Activated CD4-positive, CD25-positive, alpha-beta regulatory T cell treated with anti-CD3 and anti-CD28 coated beads, Interleukin-2, amount 50 U/mL, for 72 hours (primary cell): ENCODE results near the gene AMIGO1.
A peak's percentile ranks its signal among the peaks of the same experiment; 100 is the strongest.

Experiments used
- DNase-seq: peaks from one replicate; pipeline ENCODE4 v3.0.0; 2021

Gene AMIGO1

DNA sequence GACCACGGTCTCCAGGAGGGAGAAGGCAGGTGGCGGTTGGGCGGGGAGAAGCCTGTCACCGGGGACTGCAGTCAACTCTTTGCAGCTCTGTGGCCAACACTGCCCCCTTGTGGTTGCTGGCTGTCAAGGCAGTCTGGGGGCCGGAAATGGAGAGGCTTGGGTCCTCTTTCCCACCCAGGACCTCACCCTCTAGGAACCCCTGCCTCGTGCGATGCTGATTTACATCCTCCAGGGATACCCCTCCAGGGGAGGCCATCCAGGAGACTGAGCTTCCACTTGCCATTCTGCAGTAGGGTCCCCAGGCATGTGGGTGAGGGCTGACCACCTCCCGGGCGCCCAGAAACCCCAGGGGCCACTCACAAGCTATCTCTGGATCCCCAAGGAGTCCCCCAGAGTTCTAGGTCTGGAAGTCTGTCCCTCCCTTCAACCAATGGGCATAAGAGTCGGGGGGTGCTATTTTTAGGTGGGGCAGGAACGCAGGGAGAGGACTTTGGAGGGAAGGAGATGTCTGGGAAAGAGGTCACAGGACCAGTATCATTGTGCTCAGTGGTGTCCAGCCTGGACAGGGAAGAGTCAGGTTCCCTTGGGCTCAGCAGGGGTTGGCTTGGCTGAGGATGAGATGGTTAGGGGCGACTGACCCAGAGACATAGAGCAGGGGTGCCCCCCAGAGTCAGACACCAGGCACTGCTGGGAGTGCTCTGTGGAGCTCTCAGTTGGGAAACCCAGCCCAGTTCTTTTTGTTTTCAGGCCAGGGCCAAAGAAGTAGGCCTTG is 23.0 kb upstream of the AMIGO1 start:
- DNase-seq = peak; percentile 93

DNA sequence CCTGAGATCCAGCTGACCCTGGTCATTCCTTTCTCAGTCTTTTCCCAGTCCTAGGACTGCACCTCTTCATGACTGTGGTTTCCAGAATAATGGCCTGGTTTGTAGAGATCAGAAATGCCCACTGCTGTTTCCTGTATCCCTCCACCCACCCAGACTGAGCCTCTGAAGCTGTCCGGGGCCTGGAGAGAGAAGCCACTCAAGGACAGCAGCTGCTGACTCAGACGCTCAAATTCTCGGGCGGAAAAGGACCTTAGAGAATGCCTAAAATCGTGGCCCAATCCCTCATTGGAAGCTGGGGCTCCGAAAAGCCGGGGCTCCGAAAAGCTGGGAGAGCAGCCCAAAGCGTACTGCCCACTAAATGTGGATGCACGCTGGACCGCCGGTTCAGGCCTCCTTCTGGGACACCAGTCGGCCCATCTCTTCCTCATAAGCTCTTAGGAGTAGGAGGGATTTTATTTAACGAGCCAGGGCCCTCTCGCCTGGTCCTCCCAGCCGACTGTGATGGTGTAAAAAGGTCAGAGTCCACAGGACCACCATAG is 22.4 kb upstream of the AMIGO1 start:
- no peak for DNase-seq

DNA sequence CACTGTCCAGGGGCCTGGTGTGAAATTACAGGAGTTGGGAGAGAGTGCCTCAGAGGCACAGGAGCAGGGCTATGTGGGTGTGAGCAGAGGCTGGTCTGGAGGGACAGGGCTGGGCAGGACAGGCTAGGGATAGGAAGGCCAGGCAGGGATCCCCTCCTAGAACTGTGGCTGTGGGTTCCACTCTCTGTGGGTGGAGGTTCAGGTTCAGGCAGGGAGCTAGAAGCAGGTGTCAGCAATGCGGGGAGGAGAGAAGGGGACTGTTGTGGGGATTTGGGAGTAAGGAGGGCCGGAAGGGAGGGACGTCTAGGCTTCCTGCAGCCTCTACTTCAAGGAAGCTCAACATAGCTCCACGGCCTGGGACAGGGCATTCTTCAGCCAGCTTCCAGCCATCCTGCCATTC is 21.9 kb upstream of the AMIGO1 start:
- DNase-seq = no peak

DNA sequence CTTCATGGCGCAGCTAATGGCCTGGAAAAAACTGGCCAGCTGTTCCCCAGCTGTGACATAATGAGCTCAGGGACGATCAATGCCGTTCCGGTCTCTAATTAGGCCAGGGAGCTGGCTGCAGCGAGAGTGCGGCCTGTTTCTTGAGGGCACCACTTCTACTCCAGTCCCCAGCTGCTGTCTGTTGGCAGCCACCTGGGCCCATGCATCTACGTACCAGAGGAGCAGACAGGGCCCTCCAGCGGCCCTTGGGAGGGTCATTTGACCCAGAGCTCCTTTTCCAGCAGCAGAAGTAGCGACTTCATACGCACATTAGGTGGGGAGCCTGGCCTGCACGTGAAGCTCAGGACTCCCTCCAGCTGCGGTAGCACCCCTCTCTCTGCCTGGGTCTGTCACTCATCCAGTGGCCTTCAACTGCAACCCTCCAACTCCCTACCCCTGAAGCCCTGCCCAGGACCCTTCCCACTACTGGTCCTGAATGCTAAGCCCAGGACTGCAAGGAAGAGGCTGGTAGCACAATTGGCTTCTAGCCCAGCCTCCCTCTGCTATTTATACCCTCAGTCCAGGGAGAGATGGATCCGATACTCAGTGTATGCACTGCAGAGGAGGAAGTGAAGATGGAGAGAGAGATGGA is 21.0 kb upstream of the AMIGO1 start:
- no peak for DNase-seq

DNA sequence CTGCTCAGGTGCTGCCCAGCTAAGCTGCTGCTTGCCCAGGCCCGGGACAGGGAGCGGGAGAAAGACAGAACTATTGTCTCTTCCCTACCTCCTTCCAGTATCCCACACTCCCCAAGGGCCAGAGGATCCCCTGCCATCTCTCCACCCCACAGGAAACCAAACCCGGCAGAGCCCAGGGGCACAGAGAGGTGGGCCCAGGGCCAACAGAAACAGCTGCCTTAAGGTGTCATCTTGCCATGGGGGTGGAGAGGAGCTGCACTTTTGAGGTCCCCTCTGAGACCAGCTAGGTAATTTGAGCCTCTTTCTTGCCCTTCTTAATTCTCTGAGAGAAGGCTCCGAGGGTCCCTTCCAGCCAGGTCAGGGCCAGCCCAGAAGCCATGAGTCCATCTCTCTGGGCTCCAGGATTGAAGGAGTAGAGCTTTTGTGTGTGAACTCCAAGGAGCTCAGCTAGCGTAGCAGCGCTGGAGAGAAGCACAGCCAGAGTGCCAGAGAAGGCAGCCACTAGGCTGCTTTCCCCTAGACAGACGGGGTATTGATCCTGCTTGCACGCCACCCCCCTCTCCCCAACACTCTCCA is 20.4 kb upstream of the AMIGO1 start:
- DNase-seq = no peak

DNA sequence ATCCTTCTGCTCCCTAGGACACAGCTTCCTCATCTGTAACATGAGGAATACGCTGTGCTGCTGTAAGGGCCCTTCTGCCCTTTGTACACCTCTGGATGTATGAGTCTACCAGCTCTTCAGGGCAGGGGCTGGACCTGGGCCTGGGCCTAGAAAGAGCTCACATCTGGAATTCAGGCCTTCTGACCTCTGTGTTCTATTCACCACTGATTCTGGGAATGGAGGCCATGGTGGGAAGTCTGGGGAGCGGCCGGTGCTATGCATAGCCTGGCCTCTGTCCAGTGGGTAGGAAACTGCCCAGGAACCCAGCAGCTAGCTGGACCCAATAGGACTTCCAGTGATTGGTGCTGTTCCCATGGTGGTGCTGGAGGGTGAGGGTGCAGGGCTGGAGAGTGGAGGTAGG is 19.2 kb upstream of the AMIGO1 start:
- DNase-seq = no peak

DNA sequence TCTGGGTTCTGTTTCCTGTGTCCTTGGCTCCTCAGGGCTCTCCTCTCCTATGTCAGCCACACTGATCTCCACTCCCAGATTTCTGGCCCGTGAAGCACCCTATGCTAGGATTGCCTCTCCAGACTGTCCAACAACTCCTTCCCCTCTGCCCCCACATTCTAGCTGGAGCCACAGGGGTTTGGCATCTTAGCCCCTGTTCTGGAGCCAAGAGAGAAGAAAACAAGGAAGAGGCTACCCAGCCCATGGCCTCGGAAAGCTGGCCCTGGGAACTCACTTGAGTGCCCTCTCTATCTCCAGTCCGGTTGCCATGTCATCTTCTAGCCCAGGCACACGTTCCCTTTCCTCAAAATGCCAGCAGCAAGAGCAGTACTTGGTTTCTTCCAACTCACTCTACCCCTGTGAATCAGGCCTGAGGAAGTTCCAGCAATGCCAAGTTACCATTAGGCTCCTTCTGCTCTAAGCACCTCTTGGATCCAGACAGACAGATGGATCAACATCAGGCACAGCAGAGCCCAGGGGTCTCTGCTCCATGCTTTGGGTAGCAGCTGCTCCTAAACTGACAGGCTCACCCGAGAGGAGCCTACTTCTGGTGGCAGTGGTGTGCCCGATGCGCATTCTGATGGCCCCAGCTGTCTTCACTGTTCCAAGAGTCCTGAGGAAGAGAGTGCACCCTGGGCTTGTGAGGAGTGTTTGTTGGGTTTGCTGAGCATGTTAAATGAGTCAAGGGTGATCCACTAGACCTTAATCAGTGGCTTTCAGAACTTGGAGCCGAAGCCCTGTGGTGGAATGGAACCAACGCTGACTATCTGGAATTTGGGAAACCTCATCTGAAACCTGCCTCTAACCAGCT is 18.5 kb upstream of the AMIGO1 start:
- DNase-seq = no peak

DNA sequence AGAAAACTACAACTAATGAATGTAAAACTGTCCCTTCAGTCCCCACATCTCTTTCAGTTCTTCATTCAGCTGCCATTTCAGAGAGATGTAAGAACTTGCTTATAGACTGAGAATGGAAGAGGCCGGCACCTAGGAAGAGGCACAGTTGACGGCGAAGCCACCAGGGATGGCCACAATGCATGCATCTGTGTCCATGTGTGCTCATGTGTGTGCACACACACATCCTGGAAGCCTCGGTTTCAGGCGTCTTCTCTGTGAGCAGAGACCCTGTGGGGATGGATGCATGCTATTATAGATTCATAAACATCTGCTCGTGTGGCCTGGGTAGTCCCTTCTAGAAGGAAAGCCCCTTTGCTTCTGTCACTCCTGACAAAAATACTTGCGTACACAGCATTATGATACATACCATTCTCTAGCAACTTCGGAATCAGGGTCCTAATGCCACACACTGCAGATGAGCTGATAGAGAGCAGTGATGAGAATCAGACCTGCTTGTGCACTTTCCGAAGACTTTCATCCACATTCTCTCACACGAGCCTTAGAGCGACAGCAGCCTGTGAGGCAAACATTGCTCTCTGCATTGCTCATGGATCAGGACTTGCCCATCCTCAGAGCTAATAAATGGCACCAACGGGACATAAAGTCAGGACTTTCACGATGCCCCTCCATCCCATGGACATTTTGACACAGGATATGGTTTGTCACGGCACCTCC is 17.7 kb upstream of the AMIGO1 start:
- no peak for DNase-seq

DNA sequence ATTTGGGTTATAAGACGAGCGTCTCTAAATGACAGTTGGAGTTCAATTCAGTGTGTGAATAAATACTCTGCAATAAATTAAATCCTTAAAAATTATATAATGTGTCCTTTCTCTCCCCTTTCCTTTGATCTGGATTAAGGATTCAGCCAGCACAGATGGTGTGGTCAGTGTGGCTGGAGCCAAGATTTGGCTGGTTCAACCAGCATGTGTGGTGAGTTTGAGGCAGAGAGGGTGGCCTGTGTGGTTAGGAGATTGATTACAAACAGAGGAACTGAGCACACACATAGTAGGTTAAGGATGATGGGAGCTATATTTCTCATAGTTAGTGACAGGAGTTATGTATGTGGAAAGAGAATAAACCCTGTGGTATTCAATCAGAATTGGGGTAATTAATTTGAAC is 14.2 kb upstream of the AMIGO1 start:
- DNase-seq = no peak

DNA sequence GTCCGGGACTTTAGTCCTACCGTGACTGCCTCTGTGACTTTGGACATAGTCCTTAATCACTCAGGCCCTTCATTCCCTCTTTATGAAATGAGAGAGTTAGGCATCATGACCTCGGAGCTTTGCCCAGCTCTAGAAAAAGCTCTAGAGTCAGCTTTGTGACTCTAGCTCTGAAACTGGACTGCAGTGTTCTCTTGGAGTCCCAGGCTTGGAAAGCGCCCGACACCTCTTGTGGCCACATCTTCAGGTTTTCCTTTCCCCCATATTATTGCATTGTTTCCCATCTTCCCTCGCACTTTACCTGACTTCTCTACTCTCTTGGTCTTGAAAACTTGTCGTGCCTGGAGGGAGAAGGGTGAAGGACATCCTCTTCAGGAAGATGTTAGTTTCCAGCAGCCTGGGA is 12.5 kb upstream of the AMIGO1 start:
- DNase-seq = no peak

DNA sequence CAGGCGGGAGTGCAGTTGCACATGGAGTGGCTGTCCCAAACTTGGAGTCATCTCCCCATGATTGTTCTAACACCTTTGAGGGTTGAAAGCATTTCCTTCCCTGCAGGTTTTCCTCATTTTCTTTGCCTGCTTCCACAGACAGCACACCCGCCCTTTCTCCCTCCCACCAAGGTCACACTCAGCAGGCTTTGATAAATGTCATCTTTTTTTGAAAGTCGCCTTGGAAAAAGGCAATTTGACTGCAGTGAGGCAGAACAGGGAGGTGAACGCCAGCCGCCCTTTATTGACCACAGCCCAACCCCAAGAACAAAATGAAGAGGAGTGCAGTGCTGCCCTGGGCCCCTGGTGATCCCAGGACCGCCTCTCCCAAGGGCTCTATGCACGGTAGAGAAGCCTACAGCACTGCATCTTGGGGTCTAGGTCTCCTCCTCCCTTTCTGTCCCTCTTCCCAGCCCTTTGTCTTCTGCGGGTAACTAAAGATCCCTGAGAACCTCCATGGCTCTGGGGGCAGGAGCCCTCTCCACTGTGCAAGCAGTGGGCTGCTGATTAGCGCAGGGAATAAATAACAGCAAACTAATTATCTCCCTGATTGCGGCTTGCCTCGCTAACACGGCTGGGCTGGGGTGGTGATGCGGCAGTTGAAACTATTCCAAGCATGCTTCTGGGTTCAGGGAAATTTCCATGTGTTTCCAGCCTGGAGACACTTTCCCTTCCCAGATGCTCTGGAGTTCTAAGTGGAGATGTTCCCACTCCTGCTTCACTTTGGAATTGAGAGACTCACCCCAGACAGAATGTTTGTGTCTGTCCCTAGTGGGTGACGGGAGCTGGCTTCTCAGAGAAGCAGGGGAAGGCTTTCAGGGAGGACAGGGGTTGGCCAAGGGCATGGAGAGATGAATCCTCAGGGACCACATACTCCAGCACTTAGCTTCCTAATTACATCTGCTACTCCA is 11.8 kb upstream of the AMIGO1 start:
- no peak for DNase-seq

DNA sequence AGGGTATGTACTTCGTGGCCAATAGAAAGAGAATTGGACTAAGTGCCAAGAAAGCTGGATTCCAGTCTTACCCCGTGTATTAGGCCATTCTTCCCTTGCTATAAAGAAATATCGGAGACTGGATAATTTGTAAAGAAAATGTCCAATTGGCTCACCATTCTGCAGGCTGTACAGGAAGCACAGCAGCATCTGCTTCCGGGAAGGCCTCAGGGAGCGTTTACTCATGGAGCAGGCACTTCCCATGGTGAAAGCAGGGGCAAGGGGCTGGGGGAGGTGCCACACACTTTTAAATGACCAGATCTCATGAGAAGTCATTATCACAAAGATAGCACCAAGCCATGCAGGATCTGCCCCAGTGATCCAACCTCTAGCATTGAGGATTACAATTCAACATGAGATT is 7.8 kb upstream of the AMIGO1 start:
- no peak for DNase-seq

DNA sequence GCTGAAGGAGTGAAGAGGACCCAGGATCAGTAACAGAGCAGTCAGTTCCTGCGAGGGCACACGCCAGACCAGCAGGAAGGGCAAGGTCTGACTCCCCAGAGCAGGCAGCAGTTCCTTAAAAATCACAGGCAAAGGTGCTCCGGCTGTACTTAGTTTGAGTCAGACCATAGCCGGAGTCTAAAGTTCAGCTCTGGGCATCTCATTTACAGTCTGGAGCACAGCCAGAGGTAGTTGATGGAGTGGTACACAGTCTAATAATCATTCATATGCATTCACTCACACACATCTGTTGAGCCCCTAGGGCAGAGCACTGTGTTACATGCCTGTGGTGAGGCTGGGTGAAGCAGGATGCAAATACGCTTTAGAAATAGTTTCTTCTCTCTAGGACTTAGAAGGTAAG is 7.3 kb upstream of the AMIGO1 start:
- no peak for DNase-seq

DNA sequence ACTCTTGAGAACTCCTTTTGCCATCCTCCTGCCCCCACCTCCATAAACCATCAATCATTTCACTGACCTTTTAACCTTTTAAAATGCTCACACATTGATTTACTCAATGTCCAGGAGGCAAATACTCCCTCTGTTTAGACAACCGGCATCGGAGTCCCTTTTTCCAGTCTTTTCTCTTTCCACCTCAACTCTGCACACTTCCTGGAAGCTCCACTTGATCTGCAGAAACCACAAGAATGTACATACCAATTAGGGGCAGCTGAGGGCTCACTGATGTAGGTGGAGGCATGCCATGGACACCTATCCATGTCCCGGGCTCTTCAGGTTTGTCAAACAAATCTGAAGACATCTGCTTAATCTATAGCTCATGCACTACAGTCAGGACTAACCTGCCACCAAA is 5.3 kb upstream of the AMIGO1 start:
- no peak for DNase-seq

DNA sequence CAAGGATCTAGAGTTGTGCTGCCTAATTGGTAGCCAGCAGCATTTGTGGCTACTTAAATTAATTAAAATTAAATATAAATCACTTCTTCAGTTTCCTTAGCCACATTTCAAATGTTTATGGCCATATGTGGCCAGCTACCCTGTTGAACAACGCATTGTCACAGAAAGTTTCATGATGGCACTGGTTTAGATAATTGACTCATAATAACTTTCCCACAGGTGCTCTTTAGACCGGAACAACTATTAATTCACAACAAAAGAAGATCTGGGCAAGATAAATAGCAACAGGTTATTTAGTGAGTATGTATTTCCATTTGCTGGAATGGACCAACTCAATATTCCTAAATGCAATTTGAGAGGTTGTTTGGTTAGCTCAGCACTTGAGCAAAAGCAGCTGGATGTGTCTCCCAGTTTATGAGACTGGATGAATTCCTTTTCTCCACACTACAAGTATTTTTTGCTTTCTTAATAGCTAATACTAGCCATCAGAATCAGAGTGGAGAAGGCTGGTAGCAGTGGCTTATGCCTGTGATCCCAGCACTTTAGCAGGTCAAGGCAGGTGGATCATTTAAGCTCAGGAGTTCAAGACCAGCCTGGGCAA is 3.7 kb upstream of the AMIGO1 start:
- DNase-seq = no peak

DNA sequence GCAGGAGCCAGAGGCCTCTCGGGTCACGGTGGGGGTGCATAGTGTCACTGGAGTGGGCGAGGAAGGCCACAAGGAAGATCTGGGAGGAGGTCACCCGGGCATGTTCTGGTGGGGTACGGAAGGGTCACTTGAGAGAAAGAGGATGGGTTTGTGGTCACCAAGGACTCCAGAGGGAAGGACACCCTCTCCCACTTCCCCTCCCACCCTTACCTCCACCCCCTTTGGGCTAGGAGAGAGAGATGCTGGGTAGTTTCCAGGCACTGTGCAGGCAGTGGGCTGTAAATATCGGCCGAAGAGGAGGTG is 703 bp downstream of the AMIGO1 start:
- DNase-seq = no peak

DNA sequence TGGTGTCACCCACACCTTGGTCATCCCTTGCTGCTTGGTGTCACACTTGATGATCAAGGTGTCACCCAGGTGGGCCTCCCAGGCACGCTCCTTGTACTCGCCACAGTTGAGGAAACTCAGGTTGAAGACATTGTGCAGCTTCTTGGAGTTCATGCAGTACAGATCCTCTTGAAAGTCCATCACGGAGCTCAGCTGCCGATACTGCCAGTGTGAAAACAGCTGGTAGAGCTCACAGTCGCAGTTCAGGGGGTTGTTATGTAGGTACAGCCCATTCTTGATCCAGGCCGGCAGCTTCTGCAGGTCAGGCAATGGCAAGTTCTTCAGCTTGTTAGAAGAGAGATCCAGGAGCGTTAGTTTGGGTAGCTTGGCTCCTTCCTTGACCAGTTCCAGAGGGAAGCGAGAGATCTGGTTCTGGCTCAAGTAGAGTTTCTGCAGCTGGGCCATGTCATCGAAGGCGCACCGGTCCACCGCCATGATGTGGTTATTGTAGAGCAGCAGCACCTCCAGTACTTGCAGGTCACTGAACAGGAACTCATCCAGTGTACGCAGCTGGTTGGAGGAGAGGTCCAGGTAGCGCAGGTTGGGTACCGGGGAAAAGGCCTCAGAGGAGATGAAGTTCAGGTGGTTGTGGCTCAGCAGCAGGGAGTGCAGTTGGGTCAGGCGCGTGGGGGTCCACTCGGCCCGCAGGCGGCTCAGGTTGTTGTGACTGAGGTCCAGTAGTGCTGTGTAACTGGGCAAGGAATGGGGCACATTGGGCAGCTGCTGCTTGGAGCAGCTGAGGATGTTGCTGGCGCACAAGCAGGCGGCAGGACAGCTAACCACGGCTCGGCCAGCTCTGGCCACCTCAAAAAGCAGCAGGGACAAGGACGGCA is 1.3 kb downstream of the AMIGO1 start:
- no peak for DNase-seq

DNA sequence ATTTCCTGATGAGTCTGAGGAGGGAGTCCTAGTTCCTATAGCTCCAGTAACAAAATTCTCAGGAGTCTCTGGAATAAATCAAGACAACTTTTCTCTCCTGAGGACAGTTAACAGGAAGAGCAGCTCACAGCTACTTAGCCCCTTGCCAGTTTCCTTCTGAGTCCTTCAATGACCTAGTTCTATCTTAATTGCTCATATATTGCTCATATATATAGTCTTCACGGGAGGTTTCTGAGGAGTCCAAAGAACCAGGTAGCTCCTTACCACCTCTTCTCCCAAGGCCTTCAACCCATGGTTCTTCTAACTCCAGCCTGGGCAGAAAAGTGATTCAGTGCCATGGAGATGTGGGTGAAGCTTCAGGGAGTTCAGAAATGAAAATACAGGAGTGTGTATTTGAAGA is 4.6 kb downstream of the AMIGO1 start:
- DNase-seq = no peak

DNA sequence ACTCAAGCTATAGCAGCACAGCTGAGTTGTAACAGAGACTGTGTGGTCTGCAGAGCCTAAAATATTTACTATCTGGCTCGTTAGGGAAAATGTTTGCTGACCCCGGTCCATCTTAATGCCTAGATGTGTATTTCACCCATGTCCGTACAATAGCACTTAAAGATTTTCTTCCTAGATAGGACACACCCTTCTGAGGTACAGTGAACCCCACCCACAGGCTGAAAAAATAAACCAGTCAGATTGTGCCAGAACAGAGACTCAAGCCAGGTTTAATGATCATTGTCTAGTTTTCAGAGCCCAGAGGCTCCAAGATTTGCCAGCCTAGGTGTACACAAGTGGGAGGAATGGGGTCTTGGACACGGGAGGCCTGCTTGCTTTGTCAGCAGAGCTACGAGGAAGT is 5.6 kb downstream of the AMIGO1 start:
- no peak for DNase-seq

DNA sequence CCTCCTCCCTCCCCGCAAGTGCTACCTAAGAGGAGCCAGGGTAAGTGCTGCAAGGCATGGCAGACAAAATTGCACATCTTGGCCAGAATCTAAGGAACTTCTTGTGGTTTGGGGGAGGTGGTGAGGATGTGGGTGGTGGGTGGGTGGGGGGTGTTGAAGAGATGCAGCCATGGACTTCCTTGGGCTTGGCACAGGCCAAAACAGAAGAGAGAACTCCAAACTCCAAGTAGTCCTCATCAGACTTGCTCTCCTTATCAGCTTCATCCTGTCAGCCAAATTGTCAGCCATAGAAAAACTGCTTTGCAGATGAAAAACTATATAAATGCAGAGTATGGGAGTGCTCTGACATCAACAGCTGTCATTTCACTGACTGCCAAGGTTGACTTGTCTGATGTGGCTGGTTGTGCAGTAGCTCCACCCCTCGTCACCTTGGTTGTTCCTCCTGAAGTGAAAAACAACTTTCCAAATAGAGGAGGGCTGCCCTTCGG is 7.1 kb downstream of the AMIGO1 start:
- DNase-seq = no peak
